Stimulated activated naive CD8-positive, alpha-beta T cell treated with anti-CD3 and anti-CD28 coated beads, Interleukin-15, Interleukin-2, amounts not matched to agents 100 ng/mL and 50 ng/mL, for 24 hours (primary cell): ENCODE data around the gene NUP35.

Experiments used
- H3K27ac Mint-ChIP-seq: one replicate; pipeline ENCODE4 v1.8.0; 2021; ENCODE audit warnings: mild to moderate bottlenecking, mixed read lengths
- H3K27me3 Mint-ChIP-seq: one replicate; pipeline ENCODE4 v1.8.0; 2021; ENCODE audit warnings: mixed read lengths
- H3K36me3 Mint-ChIP-seq: one replicate; pipeline ENCODE4 v1.8.0; 2021; ENCODE audit warnings: low read depth, mixed read lengths
- H3K4me1 Mint-ChIP-seq: one replicate; pipeline ENCODE4 v1.8.0; 2021; ENCODE audit warnings: low read depth, mixed read lengths
- H3K4me3 Mint-ChIP-seq: one replicate; pipeline ENCODE4 v1.8.0; 2021; ENCODE audit warnings: mild to moderate bottlenecking, mixed read lengths
- H3K9me3 Mint-ChIP-seq: one replicate; pipeline ENCODE4 v1.8.0; 2021; ENCODE audit warnings: mixed read lengths

The NUP35 gene, protein sequence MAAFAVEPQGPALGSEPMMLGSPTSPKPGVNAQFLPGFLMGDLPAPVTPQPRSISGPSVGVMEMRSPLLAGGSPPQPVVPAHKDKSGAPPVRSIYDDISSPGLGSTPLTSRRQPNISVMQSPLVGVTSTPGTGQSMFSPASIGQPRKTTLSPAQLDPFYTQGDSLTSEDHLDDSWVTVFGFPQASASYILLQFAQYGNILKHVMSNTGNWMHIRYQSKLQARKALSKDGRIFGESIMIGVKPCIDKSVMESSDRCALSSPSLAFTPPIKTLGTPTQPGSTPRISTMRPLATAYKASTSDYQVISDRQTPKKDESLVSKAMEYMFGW

DNA sequence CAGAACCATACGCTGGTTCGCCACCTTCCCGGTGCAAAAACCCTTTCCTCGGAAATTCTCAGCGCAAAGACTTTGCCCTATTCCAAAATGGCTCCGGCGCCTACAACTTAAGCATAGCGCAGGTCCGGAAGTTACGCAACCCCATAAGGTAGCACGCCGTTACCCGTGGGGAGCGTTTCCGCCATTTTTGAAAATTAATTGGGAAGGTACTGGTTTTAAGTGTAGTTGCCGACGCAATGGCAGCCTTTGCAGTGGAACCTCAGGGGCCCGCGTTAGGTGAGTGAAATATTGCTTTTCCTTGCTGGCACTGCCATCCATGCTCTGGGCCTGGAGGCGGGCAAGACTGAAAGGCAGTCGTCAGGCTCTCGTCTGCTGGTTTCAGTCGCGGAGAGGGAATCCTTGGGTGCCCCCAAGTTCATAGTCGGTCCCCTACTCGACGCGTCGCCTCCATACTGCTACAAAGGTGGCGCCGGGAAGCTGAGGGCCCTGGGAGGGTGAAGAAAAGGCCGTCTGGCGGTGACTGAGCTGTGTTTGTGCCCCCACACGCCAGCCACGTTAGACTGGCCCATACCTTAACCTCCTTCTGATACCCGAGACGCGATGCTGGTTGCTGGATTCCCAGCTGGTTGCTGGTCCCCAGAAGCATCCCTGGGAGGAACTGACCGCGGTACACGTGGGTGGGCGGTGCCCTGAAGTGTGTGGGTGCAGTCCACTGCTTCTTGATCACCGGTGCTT lies at the start of gene NUP35:
NUP35 (plus strand) TSS at position 222 of the 735 bp plus-strand sequence; CDS start at position 237, 15 bp downstream.
- H3K4me1 Mint-ChIP-seq = peaks cover 41% of the 10 kb centered on the region
- no peaks in the 10 kb centered on the region for H3K9me3 Mint-ChIP-seq
- peak within 1 kb of the TSS; percentile 97 for H3K27ac Mint-ChIP-seq
- peak within 1 kb of the TSS; percentile 94 for H3K4me3 Mint-ChIP-seq
- H3K36me3 Mint-ChIP-seq = peaks cover 27% of the 10 kb centered on the region
- H3K27me3 Mint-ChIP-seq = peaks cover 20% of the 10 kb centered on the region

DNA sequence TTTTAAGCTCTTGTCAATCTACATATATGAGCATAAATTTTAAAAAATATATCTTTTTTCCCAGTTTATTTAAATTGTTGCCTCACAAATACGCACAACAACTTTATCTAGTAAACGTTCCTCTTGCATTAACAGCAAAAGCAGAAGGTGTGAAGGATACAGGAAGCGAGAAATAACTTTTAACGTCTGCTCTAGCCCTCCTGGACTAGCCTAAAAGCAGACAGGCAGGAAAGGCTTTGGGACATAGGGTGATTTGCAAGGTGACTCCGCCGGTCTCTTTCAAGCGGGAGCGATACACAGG lies 46.1 kb upstream of the NUP35 start:
- Mint-ChIP-seq H3K27me3 (peaks cover 4% of the 10 kb centered on the region), H3K4me1 (peaks cover 16% of the 10 kb centered on the region), H3K9me3 (no peaks in the 10 kb centered on the region), H3K36me3 (no peaks in the 10 kb centered on the region), H3K4me3 (peak overlapping the region; percentile 91), H3K27ac (peak overlapping the region; percentile 22)

DNA sequence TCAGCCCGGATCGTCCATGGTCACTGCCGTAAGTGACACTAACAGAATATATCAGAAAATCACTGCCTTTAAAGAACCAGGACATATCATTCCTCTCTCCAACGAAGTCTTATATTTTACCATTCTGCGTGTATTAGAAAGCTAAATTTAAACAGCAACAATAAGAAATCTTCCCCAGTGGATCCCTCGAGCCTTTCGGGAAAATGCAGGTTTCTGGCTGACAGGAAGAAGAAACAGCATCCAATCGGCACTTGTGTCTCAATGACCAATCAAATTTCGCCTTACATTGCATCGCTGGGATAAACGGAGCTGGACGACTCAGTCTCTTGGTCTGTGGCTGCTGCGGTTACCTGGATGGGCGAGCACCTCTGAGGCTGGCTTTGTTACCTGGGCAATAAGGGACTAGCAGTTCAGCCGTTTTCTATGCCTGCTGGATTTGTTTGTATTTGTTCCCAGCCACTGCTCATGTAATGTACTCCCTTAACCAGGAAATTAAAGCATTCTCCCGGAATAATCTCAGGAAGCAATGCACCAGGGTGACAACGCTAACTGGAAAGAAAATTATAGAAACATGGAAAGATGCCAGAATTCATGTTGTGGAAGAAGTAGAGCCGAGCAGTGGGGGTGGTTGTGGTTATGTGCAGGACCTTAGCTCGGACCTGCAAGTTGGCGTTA lies 45.6 kb upstream of the NUP35 start, which contains the start of gene DUSP19:
DUSP19 (plus strand) TSS at position 284 of the 675 bp plus-strand sequence; CDS start at position 471, 187 bp downstream.
- Mint-ChIP-seq H3K27me3 (peaks cover 4% of the 10 kb centered on the region), H3K4me3 (peak within 1 kb of the TSS; percentile 91)

DNA sequence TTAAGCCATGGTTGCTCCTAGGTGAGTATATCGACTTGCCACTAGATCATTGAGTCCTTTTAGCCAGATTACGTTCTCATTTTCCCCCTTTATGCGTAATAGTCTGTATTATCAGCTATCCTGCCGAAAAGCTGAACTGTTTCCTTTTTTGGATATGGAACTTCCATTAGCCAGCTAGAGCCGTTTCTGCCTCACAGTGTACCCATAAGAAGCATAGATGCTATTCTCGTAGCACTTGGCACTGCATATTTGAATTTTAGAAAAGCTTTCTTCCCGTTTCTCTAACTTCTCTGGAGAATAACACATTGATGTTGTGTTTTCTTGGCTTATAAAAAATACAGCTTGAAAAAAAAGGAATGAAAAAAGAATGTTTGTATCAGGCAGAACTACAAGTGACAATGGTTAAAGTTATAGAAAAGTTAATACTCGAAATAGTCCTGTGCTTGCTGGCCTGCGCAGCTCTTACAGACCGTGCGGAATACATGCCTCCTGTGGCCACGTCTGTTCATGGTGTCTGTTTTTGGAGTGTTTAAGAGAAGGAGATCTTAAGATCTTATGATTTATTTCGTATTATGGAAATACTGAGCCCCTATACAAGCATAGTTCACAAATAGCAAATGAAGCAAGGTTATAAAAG lies 45.0 kb upstream of the NUP35 start:
- Mint-ChIP-seq H3K27me3 (peaks cover 4% of the 10 kb centered on the region), H3K4me3 (peak overlapping the region; percentile 91), H3K27ac (no peak overlapping the region), H3K36me3 (no peaks in the 10 kb centered on the region), H3K9me3 (no peaks in the 10 kb centered on the region), H3K4me1 (peaks cover 16% of the 10 kb centered on the region)

More for the DNA sequence above, 45.6 kb upstream of the NUP35 start, which contains the start of gene DUSP19:
- Mint-ChIP-seq H3K4me1 (peaks cover 16% of the 10 kb centered on the region), H3K9me3 (no peaks in the 10 kb centered on the region), H3K27ac (peak within 1 kb of the TSS; percentile 22), H3K36me3 (no peaks in the 10 kb centered on the region)

DNA sequence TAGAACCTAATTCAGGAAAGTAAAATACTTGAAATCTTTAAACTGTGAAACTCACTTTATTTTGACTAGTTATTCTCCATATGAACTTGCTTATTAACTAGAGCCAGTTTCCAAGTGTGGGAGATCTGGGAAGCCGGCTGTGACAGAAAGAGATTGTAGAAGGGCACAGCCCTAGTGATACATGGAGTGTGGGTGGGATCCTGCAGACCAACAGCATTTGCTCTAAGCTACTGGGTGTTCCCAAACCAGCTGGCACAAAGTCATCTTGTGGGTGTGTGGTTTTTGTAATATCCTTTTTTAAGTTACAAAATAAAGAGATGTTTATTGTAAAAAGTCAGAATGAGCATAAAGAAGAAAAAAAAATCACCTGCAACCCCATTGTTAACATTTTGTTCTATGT lies 42.3 kb upstream of the NUP35 start:
- Mint-ChIP-seq H3K4me1 (peaks cover 16% of the 10 kb centered on the region), H3K27ac (no peak overlapping the region), H3K9me3 (no peaks in the 10 kb centered on the region), H3K4me3 (no peak overlapping the region), H3K27me3 (peaks cover 4% of the 10 kb centered on the region), H3K36me3 (no peaks in the 10 kb centered on the region)

DNA sequence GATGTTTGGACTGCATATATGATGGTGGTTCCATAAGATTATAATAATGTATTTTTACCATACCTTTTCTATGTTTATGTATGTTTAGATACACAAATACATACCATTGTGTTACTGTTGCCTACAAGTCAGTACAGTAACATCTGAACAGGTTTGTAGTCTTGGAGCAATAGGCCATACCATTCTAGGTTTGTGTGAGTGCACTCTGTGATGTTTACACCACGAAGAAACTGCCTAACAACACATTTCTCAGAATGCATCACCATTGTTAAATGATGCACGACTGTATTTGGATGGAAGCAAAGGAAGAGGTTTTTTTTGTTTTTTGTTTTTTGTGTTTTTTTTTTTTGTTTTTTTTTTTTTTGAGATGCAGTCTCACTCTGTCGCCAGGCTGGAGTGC lies 36.2 kb upstream of the NUP35 start:
- Mint-ChIP-seq H3K27ac (no peak overlapping the region), H3K4me3 (no peak overlapping the region), H3K9me3 (no peaks in the 10 kb centered on the region), H3K27me3 (no peaks in the 10 kb centered on the region), H3K4me1 (no peaks in the 10 kb centered on the region), H3K36me3 (no peaks in the 10 kb centered on the region)

DNA sequence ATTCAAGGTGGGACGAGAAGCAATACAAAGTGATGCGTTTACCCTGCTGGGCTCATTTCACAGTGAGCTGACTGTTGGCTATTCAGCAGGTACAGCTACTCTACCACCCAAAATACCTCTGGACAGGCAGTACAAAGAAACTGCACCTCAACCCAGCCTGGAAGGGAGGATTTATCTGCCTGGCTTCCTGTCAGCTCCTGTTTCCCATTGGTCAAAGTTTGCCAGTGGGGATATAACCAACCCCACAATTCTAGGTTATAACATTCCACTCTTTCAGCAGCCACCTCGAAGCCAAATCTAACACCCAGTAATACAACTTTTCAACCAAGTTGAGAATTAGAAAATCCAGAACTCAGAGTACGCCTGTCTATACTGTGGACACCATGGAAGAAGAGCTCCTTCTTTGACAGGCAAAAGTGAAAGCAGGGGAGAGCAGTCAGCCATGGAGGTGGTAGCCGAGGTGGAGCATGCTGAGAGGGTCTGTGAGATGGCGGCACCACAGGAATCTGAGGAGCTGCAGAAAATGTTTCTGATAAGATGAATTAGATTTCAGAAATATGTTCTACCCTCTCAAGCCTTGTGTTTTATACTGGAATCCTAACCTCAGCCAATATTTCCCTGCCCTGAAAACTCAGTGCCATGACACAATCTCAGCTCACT lies 34.9 kb upstream of the NUP35 start:
- no peak overlapping the region for H3K4me3 Mint-ChIP-seq
- no peaks in the 10 kb centered on the region for H3K9me3 Mint-ChIP-seq
- H3K27ac Mint-ChIP-seq = no peak overlapping the region
- no peaks in the 10 kb centered on the region for H3K36me3 Mint-ChIP-seq
- peaks cover 4% of the 10 kb centered on the region for H3K4me1 Mint-ChIP-seq
- no peaks in the 10 kb centered on the region for H3K27me3 Mint-ChIP-seq

DNA sequence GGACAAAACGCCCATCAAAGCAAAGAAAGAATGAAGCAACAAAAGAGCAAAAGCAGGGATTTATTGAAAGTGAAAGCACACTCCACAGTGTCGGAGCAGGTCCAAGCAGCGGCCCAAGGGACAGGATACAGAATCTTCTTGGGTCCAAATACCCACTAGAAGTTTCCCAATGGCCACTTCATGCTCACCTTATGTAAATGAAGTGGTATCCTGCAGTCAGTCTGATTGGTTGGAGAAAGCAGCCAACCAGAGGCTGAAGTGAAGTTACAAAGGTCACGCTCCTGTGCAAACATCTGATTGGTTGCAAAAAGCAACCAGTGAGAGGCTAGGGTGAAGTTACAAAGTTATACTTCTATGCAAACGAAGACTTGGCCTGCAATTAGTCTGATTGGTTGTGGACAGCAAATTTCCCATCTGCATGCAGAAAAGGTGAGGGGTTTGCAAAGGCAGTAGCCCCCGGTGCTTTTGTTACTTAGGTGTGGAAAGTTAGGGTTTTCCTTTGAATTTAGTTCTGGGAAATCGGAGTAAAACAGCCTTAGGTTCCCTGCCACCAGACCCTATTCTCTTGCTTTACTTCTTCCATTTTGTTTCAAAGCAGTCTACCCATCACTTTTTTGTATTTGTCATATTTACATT lies 32.8 kb upstream of the NUP35 start:
- Mint-ChIP-seq H3K4me3 (no peak overlapping the region), H3K36me3 (no peaks in the 10 kb centered on the region), H3K27me3 (no peaks in the 10 kb centered on the region), H3K4me1 (peaks cover 5% of the 10 kb centered on the region), H3K27ac (no peak overlapping the region), H3K9me3 (no peaks in the 10 kb centered on the region)

DNA sequence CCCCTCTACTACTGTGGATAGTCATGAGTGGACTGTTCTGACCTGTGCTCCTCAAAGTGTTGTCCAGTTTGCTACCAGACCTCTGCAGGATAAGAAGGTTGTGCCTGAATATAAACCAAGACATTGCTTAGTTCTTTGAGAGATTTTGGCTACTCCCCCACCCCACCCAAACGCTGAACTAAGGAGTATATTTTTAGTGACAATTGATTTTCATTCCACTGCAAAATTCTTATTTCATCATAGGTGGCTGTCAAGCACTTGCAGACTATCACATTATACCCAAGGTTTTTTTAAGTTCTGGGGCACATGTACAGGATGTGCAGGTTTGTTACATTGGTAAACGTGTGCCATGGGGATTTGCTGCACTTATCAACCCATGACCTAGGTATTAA lies 32.3 kb upstream of the NUP35 start:
- Mint-ChIP-seq H3K27me3 (no peaks in the 10 kb centered on the region), H3K27ac (no peak overlapping the region), H3K4me3 (no peak overlapping the region), H3K36me3 (no peaks in the 10 kb centered on the region), H3K4me1 (peaks cover 5% of the 10 kb centered on the region), H3K9me3 (no peaks in the 10 kb centered on the region)

DNA sequence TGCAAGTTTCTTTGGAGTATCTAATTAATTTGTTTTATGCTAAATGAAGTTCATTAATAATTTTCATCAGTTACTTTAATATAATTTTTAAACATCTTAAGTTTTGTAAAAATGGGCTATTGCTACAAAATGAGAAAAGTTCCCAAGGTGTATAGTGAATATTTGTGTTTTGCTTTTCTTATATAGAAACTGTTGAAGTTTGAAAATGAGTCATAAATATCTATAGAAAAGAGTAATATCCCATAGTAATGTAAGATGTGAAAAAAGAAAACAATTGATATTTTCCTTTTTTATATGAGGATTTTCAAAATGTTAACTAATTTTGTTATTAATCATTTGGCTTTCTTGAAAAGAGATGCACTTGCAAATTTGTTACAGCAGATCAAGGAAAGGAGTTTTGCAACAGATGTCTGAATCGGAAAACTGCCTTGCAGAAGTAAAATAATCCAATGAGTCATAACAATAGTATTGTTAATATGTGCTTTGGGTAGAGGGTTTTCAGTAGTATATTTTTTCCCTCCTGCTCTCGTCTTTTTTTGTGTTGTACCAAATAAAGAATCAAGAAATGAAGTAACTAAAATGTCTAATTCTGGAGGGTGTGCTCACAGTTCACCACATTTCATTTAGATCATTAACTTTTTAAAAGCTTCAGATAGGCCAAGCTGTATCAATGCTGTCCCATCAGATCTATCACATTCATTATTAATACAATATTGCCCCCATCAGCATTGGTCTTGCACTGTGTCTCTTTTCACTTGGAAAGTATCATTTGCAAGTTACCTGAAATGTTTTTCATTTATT lies 30.2 kb upstream of the NUP35 start:
- H3K9me3 Mint-ChIP-seq = no peaks in the 10 kb centered on the region

DNA sequence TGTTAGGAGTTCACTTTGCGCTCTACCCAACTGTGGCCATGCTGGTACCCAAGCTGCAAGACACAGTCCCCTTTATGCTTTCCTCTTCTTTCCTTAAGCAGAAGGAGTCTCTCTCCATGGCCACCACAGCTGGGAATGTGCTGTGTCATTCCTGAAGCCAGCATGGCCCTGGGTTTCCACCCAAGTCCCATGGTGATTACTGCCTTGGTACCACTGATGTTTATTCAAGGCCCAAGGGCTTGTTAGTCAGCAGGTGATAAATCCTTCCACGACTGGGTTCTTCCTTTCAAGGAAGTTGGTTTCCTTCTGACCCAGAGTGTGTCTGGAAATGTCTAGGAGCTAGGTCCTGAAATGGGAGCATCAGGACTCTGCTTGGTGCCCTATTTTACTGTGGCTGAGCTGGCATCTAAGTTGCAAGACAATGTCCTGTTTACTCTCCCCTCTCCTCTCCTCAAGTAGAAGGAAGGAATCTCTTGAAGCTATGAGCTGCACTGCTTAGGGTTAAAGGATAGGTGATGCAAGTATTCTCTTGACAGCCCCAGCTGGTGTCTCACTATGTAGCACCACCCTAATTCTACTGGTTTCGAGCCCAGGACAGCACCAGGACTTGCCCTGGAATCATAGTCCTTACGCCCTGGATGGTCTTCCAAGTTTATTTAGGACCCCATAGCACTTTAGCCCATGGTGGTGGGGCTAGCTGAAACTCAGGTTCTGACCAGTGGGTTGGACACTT lies 18.7 kb upstream of the NUP35 start:
- Mint-ChIP-seq H3K36me3 (no peaks in the 10 kb centered on the region), H3K4me3 (no peak overlapping the region), H3K27ac (no peak overlapping the region), H3K4me1 (no peaks in the 10 kb centered on the region), H3K9me3 (peaks cover 3% of the 10 kb centered on the region), H3K27me3 (peaks cover 17% of the 10 kb centered on the region)

More for the DNA sequence above, 30.2 kb upstream of the NUP35 start:
- no peaks in the 10 kb centered on the region for H3K36me3 Mint-ChIP-seq
- peaks cover 5% of the 10 kb centered on the region for H3K4me1 Mint-ChIP-seq
- no peaks in the 10 kb centered on the region for H3K27me3 Mint-ChIP-seq
- no peak overlapping the region for H3K4me3 Mint-ChIP-seq
- no peak overlapping the region for H3K27ac Mint-ChIP-seq

DNA sequence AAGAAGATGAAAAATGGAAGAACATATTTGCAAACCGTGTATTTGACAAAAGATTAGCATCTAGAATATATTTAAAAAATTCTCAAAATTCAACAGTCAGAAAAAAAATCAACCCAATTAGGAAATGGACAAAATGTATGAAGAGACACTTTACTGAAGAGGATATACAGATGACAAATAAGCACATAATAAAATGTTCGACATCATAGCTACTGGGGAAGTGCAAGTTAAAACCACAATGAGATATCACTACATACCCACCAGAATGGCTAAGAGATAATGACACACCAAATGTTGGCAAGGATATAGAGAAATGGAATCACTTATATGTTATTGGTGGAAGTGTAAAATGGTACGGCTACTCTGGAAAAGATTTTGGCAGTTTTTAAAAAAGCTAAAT lies 11.7 kb upstream of the NUP35 start:
- Mint-ChIP-seq H3K4me3 (no peak overlapping the region), H3K27me3 (peaks cover 44% of the 10 kb centered on the region), H3K4me1 (no peaks in the 10 kb centered on the region), H3K9me3 (no peaks in the 10 kb centered on the region), H3K27ac (no peak overlapping the region), H3K36me3 (no peaks in the 10 kb centered on the region)

DNA sequence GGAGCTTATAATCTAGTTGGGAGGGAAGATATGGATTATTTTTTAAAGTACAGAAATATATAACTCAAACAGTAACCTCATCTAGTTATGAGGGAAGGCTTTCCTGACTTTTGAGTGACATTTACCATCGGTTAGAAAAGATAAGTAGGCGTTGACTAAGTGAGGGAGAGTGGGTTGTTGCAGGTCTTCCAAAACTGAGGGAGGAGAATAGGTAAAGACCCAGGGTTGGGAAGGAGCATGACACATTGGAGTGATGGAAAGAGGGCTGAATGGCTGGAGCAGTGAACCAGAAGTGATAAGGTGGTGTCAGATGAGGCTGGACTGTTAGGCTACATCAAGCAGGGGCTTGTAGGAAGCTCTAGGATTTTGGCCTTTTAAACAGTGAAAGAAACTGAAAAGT lies 10.6 kb upstream of the NUP35 start:
- H3K4me1 Mint-ChIP-seq = no peaks in the 10 kb centered on the region
- H3K9me3 Mint-ChIP-seq = no peaks in the 10 kb centered on the region
- peaks cover 48% of the 10 kb centered on the region for H3K27me3 Mint-ChIP-seq
- no peak overlapping the region for H3K4me3 Mint-ChIP-seq
- no peak overlapping the region for H3K27ac Mint-ChIP-seq
- H3K36me3 Mint-ChIP-seq = no peaks in the 10 kb centered on the region
